ENCODE results near the gene ETHE1.

- no peak for TF ChIP-seq CTCF (conservative IDR thresholded peaks at IDR 0.05; ENCODE audit: low read depth, low read length)
- TF ChIP-seq EZH2 (IDR thresholded peaks at IDR 0.05; ENCODE audit: borderline replicate concordance, low read depth, low read length, poor library complexity, severe bottlenecking), result no peak
Observed at GRCh38 chr19:43538922-43539321, 11.9 kb upstream of the ETHE1 start.
